HG02610 (cell line): Measurements from ENCODE around the gene SLC43A2.

Experiments
- ATAC-seq: cut with Tn5 transposase; IDR thresholded peaks from one replicate; pipeline ENCODE4 v1.9.1; 2021; ENCODE audit warnings: mild to moderate bottlenecking, moderate library complexity; ENCODE audit not compliant: unreplicated experiment

The SLC43A2 gene

GRCh38 chr17:1624650-1625049 lies 4.0 kb downstream of the SLC43A2 start:
- ATAC-seq = no peak

GRCh38 chr17:1623057-1623630 lies 5.5 kb downstream of the SLC43A2 start:
- ATAC-seq = no peak

GRCh38 chr17:1621273-1621954 lies 7.2 kb downstream of the SLC43A2 start:
- ATAC-seq = no peak

GRCh38 chr17:1620486-1620885 lies 8.1 kb downstream of the SLC43A2 start:
- no peak for ATAC-seq

GRCh38 chr17:1617620-1618174 lies 10.9 kb downstream of the SLC43A2 start:
- ATAC-seq = no peak

GRCh38 chr17:1616101-1616500 lies 12.5 kb downstream of the SLC43A2 start:
- no peak for ATAC-seq

- ATAC-seq = no peak
Observed at GRCh38 chr17:1612400-1612799, 16.2 kb downstream of the SLC43A2 start.

GRCh38 chr17:1611715-1612114 lies 16.9 kb downstream of the SLC43A2 start:
- ATAC-seq = no peak

- no peak for ATAC-seq
Observed at GRCh38 chr17:1608676-1609075, 20.0 kb downstream of the SLC43A2 start.

GRCh38 chr17:1607971-1608320 lies 20.7 kb downstream of the SLC43A2 start:
- no peak for ATAC-seq

GRCh38 chr17:1606352-1606985 lies 22.2 kb downstream of the SLC43A2 start:
- no peak for ATAC-seq

- no peak for ATAC-seq
Observed at GRCh38 chr17:1605681-1606351, 22.8 kb downstream of the SLC43A2 start.

GRCh38 chr17:1604831-1605528 lies 23.7 kb downstream of the SLC43A2 start:
- no peak for ATAC-seq

GRCh38 chr17:1601571-1601970 lies 27.1 kb downstream of the SLC43A2 start:
- ATAC-seq = no peak

- ATAC-seq = no peak
Observed at GRCh38 chr17:1598399-1599095, 30.1 kb downstream of the SLC43A2 start.

GRCh38 chr17:1597861-1598342 lies 30.7 kb downstream of the SLC43A2 start:
- no peak for ATAC-seq

GRCh38 chr17:1593630-1593931 lies 35.1 kb downstream of the SLC43A2 start:
- no peak for ATAC-seq

GRCh38 chr17:1592751-1593629 lies 35.6 kb downstream of the SLC43A2 start:
- ATAC-seq = peak; percentile 49

- ATAC-seq = no peak
Observed at GRCh38 chr17:1591474-1592090, 37.1 kb downstream of the SLC43A2 start.
